GM06990 (cell line): ENCODE data around the gene CDK5RAP2.

Experiments used
- DNase-seq: peaks from one replicate; pipeline ENCODE4 v3.0.0-alpha.2; 2011; ENCODE audit not compliant: insufficient read length; ENCODE audit errors: extremely low read depth
- H3K27me3 ChIP-seq: replicated peaks from 2 replicates; pipeline ENCODE4 v1.6.0; 2011; ENCODE audit warnings: low read length; ENCODE audit not compliant: control insufficient read depth, insufficient read depth
- H3K36me3 ChIP-seq: 2 replicates; pipeline ENCODE4 v1.5.1; 2011; ENCODE audit warnings: low read length; ENCODE audit not compliant: control insufficient read depth, insufficient read depth
- H3K4me3 ChIP-seq: replicated peaks from 2 replicates; pipeline ENCODE4 v1.5.1; 2011; ENCODE audit warnings: low read depth, mild to moderate bottlenecking, control low read depth, low read length
- CTCF ChIP-seq: IDR thresholded peaks from 2 replicates; pipeline ENCODE4 v1.5.1; 2011; ENCODE audit warnings: low read length, control low read depth, mild to moderate bottlenecking, inconsistent platforms; ENCODE audit not compliant: insufficient read depth, poor library complexity, severe bottlenecking

Gene CDK5RAP2

GRCh38 chr9:120545701-120546550, 34.0 kb downstream of the CDK5RAP2 start:
- Histone ChIP-seq H3K4me3 (no peak overlapping the region), H3K36me3 (peaks cover 16% of the 10 kb centered on the region), H3K27me3 (no peaks in the 10 kb centered on the region)
- no peak for DNase-seq
- no peak for TF ChIP-seq CTCF

GRCh38 chr9:120544441-120544840, 35.5 kb downstream of the CDK5RAP2 start:
- H3K4me3 ChIP-seq = no peak overlapping the region
- H3K36me3 ChIP-seq = peaks cover 18% of the 10 kb centered on the region
- no peaks in the 10 kb centered on the region for H3K27me3 ChIP-seq
- no peak for DNase-seq
- no peak for TF ChIP-seq CTCF

- Histone ChIP-seq H3K36me3 (peaks cover 18% of the 10 kb centered on the region), H3K4me3 (no peak overlapping the region), H3K27me3 (no peaks in the 10 kb centered on the region)
- DNase-seq = no peak
- no peak for TF ChIP-seq CTCF
Measured at GRCh38 chr9:120542701-120543490, 37.1 kb downstream of the CDK5RAP2 start.

GRCh38 chr9:120541921-120542320, 38.0 kb downstream of the CDK5RAP2 start:
- no peaks in the 10 kb centered on the region for H3K27me3 ChIP-seq
- no peak overlapping the region for H3K4me3 ChIP-seq
- no peak for DNase-seq
- TF ChIP-seq CTCF = no peak
- peaks cover 16% of the 10 kb centered on the region for H3K36me3 ChIP-seq

- Histone ChIP-seq H3K27me3 (no peaks in the 10 kb centered on the region), H3K4me3 (no peak overlapping the region), H3K36me3 (peaks cover 13% of the 10 kb centered on the region)
- TF ChIP-seq CTCF = no peak
- no peak for DNase-seq
Measured at GRCh38 chr9:120539951-120540350, 40.0 kb downstream of the CDK5RAP2 start.
